ENCODE data around the gene FIG4. TPM values are rescaled to one million over a fixed set of nuclear protein-coding genes. Genes with fewer than 3 reads are reported as not detected.
"Not testable (repeated sequence)": the region's sequence is repeated elsewhere in the genome, so short reads cannot be mapped to it uniquely, and the experiment has no call there.

Gene FIG4
- total and polyA plus RNA-seq, 3 donors from 2014 or later = 16.8 to 25.7 (median 19.7) TPM

DNA sequence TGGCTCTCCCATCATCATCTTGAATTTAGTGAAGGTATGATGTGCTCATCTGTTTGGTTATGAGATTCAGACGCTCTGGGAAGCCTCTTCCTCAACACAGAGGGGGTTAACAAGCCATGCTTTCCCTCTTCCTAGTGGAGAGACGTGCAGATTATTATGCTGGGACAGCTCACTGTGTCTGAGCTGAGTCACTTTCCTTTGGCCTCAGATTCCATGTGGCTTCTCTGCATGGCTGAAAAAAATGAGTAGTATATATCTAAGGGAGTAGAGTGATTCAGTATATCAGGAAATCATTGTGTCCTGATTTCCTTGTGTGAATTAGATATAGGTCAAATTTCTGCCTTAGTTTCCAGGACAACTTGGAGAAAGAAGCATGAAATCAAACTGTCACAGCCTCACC is 52.6 kb downstream of the FIG4 start:
- TF ChIP-seq, protein P1, sequence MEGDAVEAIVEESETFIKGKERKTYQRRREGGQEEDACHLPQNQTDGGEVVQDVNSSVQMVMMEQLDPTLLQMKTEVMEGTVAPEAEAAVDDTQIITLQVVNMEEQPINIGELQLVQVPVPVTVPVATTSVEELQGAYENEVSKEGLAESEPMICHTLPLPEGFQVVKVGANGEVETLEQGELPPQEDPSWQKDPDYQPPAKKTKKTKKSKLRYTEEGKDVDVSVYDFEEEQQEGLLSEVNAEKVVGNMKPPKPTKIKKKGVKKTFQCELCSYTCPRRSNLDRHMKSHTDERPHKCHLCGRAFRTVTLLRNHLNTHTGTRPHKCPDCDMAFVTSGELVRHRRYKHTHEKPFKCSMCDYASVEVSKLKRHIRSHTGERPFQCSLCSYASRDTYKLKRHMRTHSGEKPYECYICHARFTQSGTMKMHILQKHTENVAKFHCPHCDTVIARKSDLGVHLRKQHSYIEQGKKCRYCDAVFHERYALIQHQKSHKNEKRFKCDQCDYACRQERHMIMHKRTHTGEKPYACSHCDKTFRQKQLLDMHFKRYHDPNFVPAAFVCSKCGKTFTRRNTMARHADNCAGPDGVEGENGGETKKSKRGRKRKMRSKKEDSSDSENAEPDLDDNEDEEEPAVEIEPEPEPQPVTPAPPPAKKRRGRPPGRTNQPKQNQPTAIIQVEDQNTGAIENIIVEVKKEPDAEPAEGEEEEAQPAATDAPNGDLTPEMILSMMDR (IDR thresholded peaks at IDR 0.05) = no peak
- no peak for TF ChIP-seq POLR2A (IDR thresholded peaks at IDR 0.05)
- Histone ChIP-seq H3K4me1 (peaks cover 5% of the 10 kb centered on the region), H3K4me3 (no peak overlapping the region), H3K36me3 (ENCODE audit: low read depth, missing control alignments) (no peaks in the 10 kb centered on the region), H3K27ac (no peak overlapping the region), H3K9me3 (no peaks in the 10 kb centered on the region), H3K27me3 (no peaks in the 10 kb centered on the region)
- WGBS, 2 donors = 73 to 84% methylated on average over 2 of the region's 2 CpGs
- no peak for DNase-seq
- intact Hi-C loops (cut with DNase I; ENCODE audit: low total_unique reads) = no loop called here

DNA sequence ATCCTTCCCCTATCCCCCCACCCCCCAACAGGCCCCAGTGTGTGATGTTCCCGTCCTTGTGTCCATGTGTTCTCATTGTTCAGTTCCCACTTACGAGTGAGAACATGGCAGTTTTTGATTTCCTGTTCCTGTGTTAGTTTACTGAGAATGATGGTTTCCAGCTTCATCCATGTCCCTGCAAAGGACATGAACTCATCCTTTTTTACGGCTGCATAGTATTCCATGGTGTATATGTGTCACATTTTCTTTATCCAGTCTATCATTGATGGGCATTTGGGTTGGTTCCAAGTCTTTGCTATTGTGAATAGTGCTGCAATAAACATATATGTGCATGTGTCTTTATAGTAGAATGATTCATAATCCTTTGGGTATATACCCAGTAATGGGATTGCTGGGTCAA is 53.7 kb downstream of the FIG4 start:
- intact Hi-C loops (cut with DNase I; ENCODE audit: low total_unique reads); H3K27me3 ChIP-seq; H3K27ac ChIP-seq; H3K4me3 ChIP-seq; DNase-seq; H3K4me1 ChIP-seq; H3K9me3 ChIP-seq; H3K36me3 ChIP-seq (ENCODE audit: low read depth, missing control alignments): not testable (repeated sequence)
- 86 to 94% methylated on average over 3 of the region's 3 CpGs for WGBS, 2 donors

DNA sequence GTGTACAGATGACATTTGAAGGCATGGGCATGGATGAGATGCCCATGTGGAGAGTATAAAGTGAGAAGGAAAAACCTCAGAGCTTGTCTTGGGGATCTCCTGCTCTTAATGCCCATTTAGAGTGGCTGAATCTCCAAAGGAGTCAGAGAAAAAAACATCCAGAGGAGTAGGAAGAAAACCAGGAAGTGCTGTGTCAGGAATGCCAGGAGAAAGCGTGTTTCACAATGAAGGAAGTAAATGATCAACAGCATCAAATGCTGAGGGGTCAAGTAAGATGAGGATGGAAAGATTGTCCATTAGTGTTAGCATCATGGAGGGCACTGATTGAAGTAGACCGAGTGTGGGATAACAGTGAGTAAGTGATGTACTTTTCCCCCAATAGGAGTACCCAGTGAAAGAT is 56.1 kb downstream of the FIG4 start:
- Histone ChIP-seq H3K27me3 (no peaks in the 10 kb centered on the region), H3K4me1 (no peaks in the 10 kb centered on the region), H3K36me3 (ENCODE audit: low read depth, missing control alignments) (no peaks in the 10 kb centered on the region), H3K4me3 (no peak overlapping the region), H3K9me3 (no peaks in the 10 kb centered on the region), H3K27ac (no peak overlapping the region)
- TF ChIP-seq, protein P1 (IDR thresholded peaks at IDR 0.05) = no peak
- TF ChIP-seq POLR2A (IDR thresholded peaks at IDR 0.05) = no peak
- DNase-seq = no peak
- intact Hi-C loops (cut with DNase I; ENCODE audit: low total_unique reads) = no loop called here
- 91% methylated on average over 2 of the region's 2 CpGs for WGBS, 2 donors

DNA sequence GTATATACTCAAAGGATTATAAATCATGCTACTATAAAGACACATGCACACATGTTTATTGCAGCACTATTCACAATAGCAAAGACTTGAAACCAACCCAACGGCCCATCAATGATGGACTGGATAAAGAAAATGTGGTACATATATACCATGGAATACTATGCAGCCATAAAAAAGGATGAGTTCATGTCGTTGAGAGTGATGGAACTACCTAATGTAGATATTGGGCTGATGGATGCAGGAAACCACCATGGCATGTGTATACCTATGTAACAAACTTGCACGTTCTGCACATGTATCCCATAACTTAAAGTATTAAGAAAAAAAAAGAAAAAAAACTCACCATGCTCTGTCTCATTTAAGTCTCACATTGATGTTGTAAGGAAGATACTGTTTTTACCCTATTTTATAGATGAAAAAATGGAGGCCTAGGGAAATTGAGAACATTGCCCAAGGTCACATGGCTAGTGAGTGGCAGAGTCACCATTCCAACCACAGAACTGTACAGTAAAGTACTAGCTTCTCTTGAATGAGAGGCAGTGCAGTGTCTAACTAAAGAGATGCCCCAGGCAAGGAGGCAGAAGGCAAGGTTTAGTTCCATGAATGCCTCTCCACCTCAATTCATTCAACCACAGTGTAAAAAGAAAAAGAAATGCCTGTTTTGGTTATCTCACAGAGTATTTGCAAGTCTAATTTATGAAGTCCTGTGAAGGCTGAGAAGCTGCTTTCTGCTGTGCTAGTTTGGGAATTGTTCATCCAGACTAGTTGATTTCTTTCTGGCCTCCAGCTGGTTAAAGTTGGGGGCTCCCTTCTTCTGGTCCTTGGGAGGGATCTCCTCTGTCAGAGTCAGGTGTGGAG is 68.2 kb downstream of the FIG4 start:
- 96 to 99% methylated on average over 3 of the region's 3 CpGs for WGBS, 2 donors
- no peak overlapping the region for H3K27ac ChIP-seq
- H3K4me1 ChIP-seq = no peaks in the 10 kb centered on the region
- H3K4me3 ChIP-seq = no peak overlapping the region
- DNase-seq = no peak
- H3K36me3 ChIP-seq (ENCODE audit: low read depth, missing control alignments) = no peaks in the 10 kb centered on the region
- TF ChIP-seq, protein P1 (IDR thresholded peaks at IDR 0.05) = no peak
- no peaks in the 10 kb centered on the region for H3K9me3 ChIP-seq
- no peaks in the 10 kb centered on the region for H3K27me3 ChIP-seq
- intact Hi-C loops (cut with DNase I; ENCODE audit: low total_unique reads) = no loop called here

DNA sequence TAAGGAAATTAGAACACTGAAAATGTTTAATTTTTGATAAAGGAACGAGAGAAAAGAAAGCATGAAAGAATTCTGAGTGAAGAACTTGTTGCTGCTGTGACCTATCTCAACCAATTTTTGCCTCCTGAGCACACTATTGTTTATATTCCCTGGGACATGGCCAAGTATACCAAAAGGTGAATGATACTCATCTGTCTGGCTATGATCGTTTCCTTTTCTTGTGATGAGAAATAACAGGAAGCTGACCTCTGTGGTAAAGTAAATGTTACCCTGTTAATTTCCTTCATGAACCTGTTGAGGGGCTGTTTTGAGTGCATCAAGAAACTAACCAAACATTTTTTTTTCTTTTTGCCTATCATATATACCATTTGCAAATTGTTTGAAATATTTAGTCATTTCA is 69.1 kb downstream of the FIG4 start:
- no peak for DNase-seq
- no peaks in the 10 kb centered on the region for H3K4me1 ChIP-seq
- intact Hi-C loops (cut with DNase I; ENCODE audit: low total_unique reads) = no loop called here
- no peaks in the 10 kb centered on the region for H3K9me3 ChIP-seq
- TF ChIP-seq, protein P1 (IDR thresholded peaks at IDR 0.05) = no peak
- no peak for TF ChIP-seq POLR2A (IDR thresholded peaks at IDR 0.05)
- H3K27ac ChIP-seq = no peak overlapping the region
- no peaks in the 10 kb centered on the region for H3K36me3 ChIP-seq (ENCODE audit: low read depth, missing control alignments)
- H3K4me3 ChIP-seq = no peak overlapping the region
- WGBS, 2 donors = 32 to 46% methylated on average over 2 of the region's 2 CpGs
- no peaks in the 10 kb centered on the region for H3K27me3 ChIP-seq
